Breast epithelium (tissue), 4 donors: Measurements from ENCODE around the gene CEP250. TPM values are rescaled to one million over a fixed set of nuclear protein-coding genes. Genes with fewer than 3 reads are reported as not detected.
"Not testable (repeated sequence)": the region's sequence is repeated elsewhere in the genome, so short reads cannot be mapped to it uniquely, and the experiment has no call there.

ENCODE experiments used
- DNase-seq, 2 donors: peaks; one replicate each; pipeline ENCODE4 v3.0.0-alpha.2; 2019; ENCODE audit warnings: low spot score in 2 of 2
- H3K27ac ChIP-seq, 2 donors: fragments of 200-600 bp; sonication (generic) in 1 of 2; one replicate each; pipeline ENCODE4 v1.5.1; 2016 to 2019; ENCODE audit warnings: mild to moderate bottlenecking in 1 of 2
- H3K27me3 ChIP-seq, 2 donors: fragments of 200-600 bp; sonication (generic) in 1 of 2; one replicate each; pipeline versions ENCODE4 v1.5.1 to v1.6.0; 2017 to 2019; ENCODE audit warnings: control low read depth in 1 of 2, mild to moderate bottlenecking in 1 of 2
- H3K36me3 ChIP-seq: fragments of 200-600 bp; one replicate; pipeline ENCODE4 v1.5.1; 2019
- H3K4me1 ChIP-seq, 2 donors: fragments of 200-600 bp; sonication (generic); one replicate each; pipeline ENCODE4 v1.5.1; 2016 to 2019; ENCODE audit warnings: control low read depth in 1 of 2
- H3K4me3 ChIP-seq, 3 donors: fragments of 200-600 bp; sonication (generic); 1 replicate in 2 of 3; 2 replicates in 1 of 3; pipeline ENCODE4 v1.5.1; 2016 to 2019; ENCODE audit warnings: mild to moderate bottlenecking in 3 of 3, moderate library complexity in 2 of 3
- H3K9me3 ChIP-seq, 2 donors: fragments of 200-600 bp; sonication (generic) in 1 of 2; one replicate each; pipeline ENCODE4 v1.5.1; 2016 to 2019; ENCODE audit warnings: control low read depth in 1 of 2
- CTCF ChIP-seq, 3 donors: fragments of 450-650 bp; IDR thresholded peaks; one replicate each; pipeline ENCODE4 v1.5.1; 2016 to 2017; ENCODE audit warnings: antibody characterized with exemption in 3 of 3, mild to moderate bottlenecking in 3 of 3, moderate library complexity in 3 of 3
- POLR2A ChIP-seq: fragments of 450-650 bp; IDR thresholded peaks from one replicate; pipeline ENCODE4 v1.6.1; 2016; ENCODE audit warnings: antibody characterized with exemption, mild to moderate bottlenecking, moderate library complexity
- POLR2AphosphoS5 ChIP-seq, 3 donors: sonication (generic); formaldehyde crosslinking; IDR thresholded peaks; one replicate each; pipeline ENCODE4 v1.6.1; 2017; ENCODE audit warnings: antibody characterized with exemption in 3 of 3
- intact Hi-C: fragments of 100-400 bp; cut with DNase I; formaldehyde crosslinking; loops from one replicate; pipeline ENCODE4 v1.15.1; 2023; ENCODE audit warnings: low total_unique reads
- total RNA-seq, 3 donors: library from RNA; depleted of rRNA; stranded (reverse); fragments of >200 nt; gene quantifications; one replicate each; pipeline ENCODE4 v1.1.0, GENCODE V29; 2016

CEP250 gene
- total RNA-seq, 3 donors from 2014 or later = 22.2 to 28.5 (median 23.3) TPM

GRCh38 chr20:35447082-35447789, 8.2 kb upstream of the CEP250 start:
- Histone ChIP-seq H3K36me3 (no peaks in the 10 kb centered on the region), H3K27ac (no peak overlapping the region), H3K4me1 (no peaks in the 10 kb centered on the region), H3K9me3 (no peaks in the 10 kb centered on the region), H3K4me3 (peak overlapping the region; percentile 19 to 60 (median 45)), H3K27me3 (no peaks in the 10 kb centered on the region)
- TF ChIP-seq POLR2AphosphoS5 (IDR thresholded peaks at IDR 0.05) (peak in 1 of 3 donors; percentile 14), POLR2A (no peak), CTCF (IDR thresholded peaks at IDR 0.05) (peak; percentile 83 to 89 (median 86))
- intact Hi-C loops = no loop called here
- DNase-seq = peak; percentile 69 to 88

DNA sequence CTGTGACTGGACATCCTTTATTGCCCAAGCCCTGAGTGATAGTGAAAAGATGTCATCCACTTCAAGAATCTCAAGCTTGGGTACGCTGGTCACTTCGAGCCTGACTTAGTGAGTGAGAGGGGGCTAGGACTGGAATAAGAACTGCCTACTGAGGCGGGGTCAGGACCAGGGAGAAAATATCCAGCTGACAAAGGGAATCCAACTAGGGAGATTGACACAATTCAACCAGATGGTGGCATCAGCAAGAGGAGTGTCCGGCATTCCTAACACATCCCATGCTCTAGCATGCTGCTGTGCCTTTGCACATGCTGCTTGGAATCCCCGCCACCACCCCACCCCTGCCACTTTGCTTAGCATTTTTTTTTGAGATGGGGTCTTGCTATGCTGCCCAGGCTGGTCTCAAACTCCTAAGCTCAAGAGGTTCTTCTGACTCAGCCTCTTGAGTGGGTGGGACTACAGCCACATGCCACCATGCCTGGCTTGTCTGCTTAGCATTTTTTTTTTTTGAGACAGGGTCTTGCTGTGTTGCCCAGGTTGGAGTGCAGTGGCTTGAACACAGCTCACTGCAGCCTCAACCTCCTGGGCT, 6.5 kb upstream of the CEP250 start:
- no peaks in the 10 kb centered on the region for H3K9me3 ChIP-seq
- H3K36me3 ChIP-seq = no peaks in the 10 kb centered on the region
- DNase-seq = no peak
- no peak overlapping the region for H3K27ac ChIP-seq
- H3K27me3 ChIP-seq = no peaks in the 10 kb centered on the region
- H3K4me1 ChIP-seq = no peaks in the 10 kb centered on the region
- H3K4me3 ChIP-seq = no peak overlapping the region
- intact Hi-C loops = no loop called here
- no peak for TF ChIP-seq POLR2A

DNA sequence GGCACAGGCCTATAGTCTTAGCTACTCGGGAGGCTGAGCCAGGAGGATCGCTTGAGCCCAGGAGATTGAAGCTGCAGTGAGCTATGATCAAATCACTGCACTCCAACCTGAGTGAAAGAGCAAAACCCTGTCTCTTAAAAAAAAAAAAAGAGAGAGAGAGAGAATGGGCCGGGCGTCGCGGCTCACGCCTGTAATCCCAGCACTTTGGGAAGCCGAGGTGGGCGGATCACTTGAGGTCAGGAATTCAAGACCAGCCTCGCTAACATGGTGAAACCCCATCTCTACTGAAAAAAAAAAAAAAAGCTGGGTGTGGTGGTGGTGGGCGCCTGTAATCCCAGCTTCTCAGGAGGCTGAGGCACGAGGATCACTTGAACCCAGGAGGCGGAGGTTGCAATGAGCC, 5.5 kb upstream of the CEP250 start:
- H3K27me3 ChIP-seq, H3K9me3 ChIP-seq, intact Hi-C loops, H3K27ac ChIP-seq, H3K36me3 ChIP-seq, DNase-seq, H3K4me1 ChIP-seq, H3K4me3 ChIP-seq: not testable (repeated sequence)

DNA sequence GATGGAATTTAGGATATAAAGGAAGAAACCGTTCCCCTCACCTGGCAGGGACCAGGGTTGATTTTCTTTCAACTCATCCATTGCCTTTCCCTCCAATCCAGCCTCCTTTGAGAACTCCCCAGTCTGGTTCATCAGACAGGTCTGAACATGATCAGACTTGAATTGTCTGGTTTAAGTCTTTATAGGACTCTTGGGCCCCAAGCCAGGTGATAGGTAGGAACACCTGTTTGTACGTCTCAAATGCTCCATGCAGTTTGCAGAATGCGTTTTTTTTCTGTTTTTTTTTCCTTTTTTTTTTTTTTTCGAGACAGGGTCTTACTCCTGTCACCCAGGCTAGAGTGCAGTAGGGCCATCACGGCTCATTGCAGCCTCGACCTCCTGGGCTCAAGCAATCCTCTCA, 4.1 kb upstream of the CEP250 start:
- TF ChIP-seq CTCF (IDR thresholded peaks at IDR 0.05) (no peak), POLR2A (no peak), POLR2AphosphoS5 (IDR thresholded peaks at IDR 0.05) (no peak)
- Histone ChIP-seq H3K27ac (no peak overlapping the region), H3K27me3 (no peaks in the 10 kb centered on the region), H3K4me3 (no peak overlapping the region), H3K36me3 (no peaks in the 10 kb centered on the region), H3K4me1 (peaks cover 0 to 5% of the 10 kb centered on the region in 2 donors), H3K9me3 (no peaks in the 10 kb centered on the region)
- intact Hi-C loops = no loop called here
- peak in 1 of 2 donors; percentile 67 for DNase-seq

GRCh38 chr20:35453647-35454046, 1.8 kb upstream of the CEP250 start:
- no peak for DNase-seq
- Histone ChIP-seq H3K4me3 (peak overlapping the region in 2 of 3 donors; percentile 85 to 92), H3K27me3 (no peaks in the 10 kb centered on the region), H3K27ac (no peak overlapping the region), H3K4me1 (peaks cover 0 to 6% of the 10 kb centered on the region in 2 donors), H3K36me3 (no peaks in the 10 kb centered on the region), H3K9me3 (no peaks in the 10 kb centered on the region)
- TF ChIP-seq CTCF (IDR thresholded peaks at IDR 0.05) (no peak), POLR2AphosphoS5 (IDR thresholded peaks at IDR 0.05) (no peak), POLR2A (no peak)
- intact Hi-C loops = no loop called here

DNA sequence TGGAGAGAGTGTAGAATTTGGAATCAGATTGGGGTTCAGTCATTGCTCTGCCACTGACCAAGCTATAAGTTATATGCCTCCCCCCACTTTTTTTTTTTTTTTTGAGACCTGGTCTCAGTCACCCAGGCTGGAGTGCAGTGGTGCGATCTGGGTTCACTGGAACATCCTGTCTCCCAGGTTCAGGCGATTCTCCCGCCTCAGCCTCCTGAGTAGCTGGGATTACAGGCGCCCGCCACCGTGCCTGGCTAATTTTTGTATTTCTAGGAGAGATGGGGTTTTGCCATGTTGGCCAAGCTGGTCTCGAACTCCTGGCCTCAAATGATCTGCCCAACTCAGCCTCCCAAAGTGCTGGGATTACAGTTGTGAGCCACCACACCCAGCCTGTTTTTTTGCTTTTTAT, 1.3 kb downstream of the CEP250 start:
- H3K27ac ChIP-seq = not testable (repeated sequence)

DNA sequence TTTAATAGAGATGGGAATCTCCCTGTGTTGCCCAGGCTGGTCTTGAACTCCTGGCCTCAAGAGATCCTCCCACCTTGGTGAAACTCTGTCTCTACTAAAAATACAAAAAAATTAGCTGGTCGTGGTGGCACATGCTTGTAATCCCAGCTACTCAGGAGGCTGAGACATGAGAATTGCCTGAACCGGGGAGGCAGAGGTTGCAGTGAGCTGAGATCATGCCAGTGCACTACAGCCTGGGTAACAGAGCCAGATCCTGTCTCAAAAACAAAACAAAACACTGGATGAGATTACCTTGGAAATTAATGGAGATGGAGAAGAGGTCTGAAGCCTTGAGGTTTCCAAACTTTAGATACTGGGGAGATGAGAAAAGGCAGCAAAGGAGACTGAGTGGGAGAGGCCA, 2.1 kb downstream of the CEP250 start:
- H3K4me3 ChIP-seq, DNase-seq, H3K4me1 ChIP-seq, H3K36me3 ChIP-seq, H3K27ac ChIP-seq, H3K27me3 ChIP-seq, H3K9me3 ChIP-seq, intact Hi-C loops: not testable (repeated sequence)

More for the DNA sequence above, 1.3 kb downstream of the CEP250 start:
- H3K36me3 ChIP-seq, H3K27me3 ChIP-seq, H3K4me3 ChIP-seq, H3K4me1 ChIP-seq, DNase-seq, intact Hi-C loops, H3K9me3 ChIP-seq: not testable (repeated sequence)
